ENCODE results near the gene CENPP. TPM values are rescaled to one million over a fixed set of nuclear protein-coding genes. Genes with fewer than 3 reads are reported as not detected.

Gene CENPP
- total RNA-seq, 1 experiment from 2014 or later, result 8.3 TPM

GRCh38 chr9:92632641-92633040, 306.9 kb downstream of the CENPP start:
- H3K9me2 ChIP-seq (replicated peaks; ENCODE audit: low read length), result no peaks in the 10 kb centered on the region
- no peak overlapping the region for H3K9ac ChIP-seq (ENCODE audit: low read length)
- TF ChIP-seq CTCF (conservative IDR thresholded peaks at IDR 0.05; ENCODE audit: low read depth, low read length), result no peak
- no peaks in the 10 kb centered on the region for H3F3A ChIP-seq (ENCODE audit: low read length, unreplicated experiment)
- CTCF ChIA-PET, result no interaction called here
- H2AFZ ChIP-seq (ENCODE audit: low read length), result no peak overlapping the region
- H4K20me1 ChIP-seq (ENCODE audit: low read length), result no peaks in the 10 kb centered on the region
- H3K36me3 ChIP-seq (ENCODE audit: low read depth, low read length), result peaks cover 29% of the 10 kb centered on the region
- no peak overlapping the region for H3K4me3 ChIP-seq (ENCODE audit: low read length)
- intact Hi-C loops (cut with micrococcal nuclease), result loop anchor here (5.0 kb wide), 2 partner anchors 290 to 490 kb away; no protein-coding TSS in a partner anchor
- POLR2A ChIA-PET (ENCODE audit: unreplicated experiment), result no interaction called here
- ATAC-seq (no peak), DNase-seq (no peak)
- no peaks in the 10 kb centered on the region for H3K9me3 ChIP-seq (ENCODE audit: low read length)
- H3K79me2 ChIP-seq (ENCODE audit: low read length), result no peaks in the 10 kb centered on the region
- BruUV-seq (replicated peaks), result no TSS peak
- no peak overlapping the region for H3K27ac ChIP-seq (ENCODE audit: low read length)
- no peaks in the 10 kb centered on the region for H3K27me3 ChIP-seq (ENCODE audit: low read length)
- no peaks in the 10 kb centered on the region for H3K4me1 ChIP-seq (ENCODE audit: insufficient read depth, low read length)
- no peak overlapping the region for H3K4me2 ChIP-seq (ENCODE audit: low read length)

- intact Hi-C loops (cut with micrococcal nuclease), result loop anchor here (1.0 to 5.0 kb wide), 4 partner anchors 195 to 491 kb away; no protein-coding TSS in a partner anchor
Measured at GRCh38 chr9:92633614-92634278, 308.0 kb downstream of the CENPP start.

More at GRCh38 chr9:92633614-92634278, 308.0 kb downstream of the CENPP start:
- peaks cover 30% of the 10 kb centered on the region for H3K36me3 ChIP-seq (ENCODE audit: low read depth, low read length)
- DNase-seq (no peak), ATAC-seq (no peak)
- H3K4me3 ChIP-seq (ENCODE audit: low read length), result no peak overlapping the region
- H3K27ac ChIP-seq (ENCODE audit: low read length), result no peak overlapping the region
- no peaks in the 10 kb centered on the region for H3K79me2 ChIP-seq (ENCODE audit: low read length)
- H3F3A ChIP-seq (ENCODE audit: low read length, unreplicated experiment), result no peaks in the 10 kb centered on the region
- CTCF ChIA-PET, result no interaction called here
- no peaks in the 10 kb centered on the region for H3K27me3 ChIP-seq (ENCODE audit: low read length)
- H4K20me1 ChIP-seq (ENCODE audit: low read length), result no peaks in the 10 kb centered on the region
- no peak overlapping the region for H3K4me2 ChIP-seq (ENCODE audit: low read length)
- H3K9ac ChIP-seq (ENCODE audit: low read length), result no peak overlapping the region
- no peak overlapping the region for H2AFZ ChIP-seq (ENCODE audit: low read length)
- H3K4me1 ChIP-seq (ENCODE audit: insufficient read depth, low read length), result no peaks in the 10 kb centered on the region
- no peaks in the 10 kb centered on the region for H3K9me2 ChIP-seq (replicated peaks; ENCODE audit: low read length)
- TF ChIP-seq CTCF (conservative IDR thresholded peaks at IDR 0.05; ENCODE audit: low read depth, low read length) (no peak), EZH2phosphoT487 (IDR thresholded peaks at IDR 0.05; ENCODE audit: borderline replicate concordance, low read length) (no peak), EZH2 (IDR thresholded peaks at IDR 0.05; ENCODE audit: low read length, unreplicated experiment) (no peak)
- no TSS peak for BruUV-seq (replicated peaks)
- POLR2A ChIA-PET (ENCODE audit: unreplicated experiment), result no interaction called here
- no peaks in the 10 kb centered on the region for H3K9me3 ChIP-seq (ENCODE audit: low read length)

All from PC-3 (cell line).